Fibroblast of the aortic adventitia (primary cell): ENCODE data around the gene TMED10. TPM values are rescaled to one million over a fixed set of nuclear protein-coding genes. Genes with fewer than 3 reads are reported as not detected.

Source experiments
- DNase-seq: peaks from one replicate; pipeline ENCODE4 v3.0.0-alpha.2; 2010; ENCODE audit warnings: low read depth
- H3K4me3 ChIP-seq: 2 replicates; pipeline ENCODE4 v1.5.1; 2011; ENCODE audit warnings: low read depth, mild to moderate bottlenecking, control low read depth, low read length, moderate library complexity
- CTCF ChIP-seq: IDR thresholded peaks from 2 replicates; pipeline ENCODE4 v1.5.1; 2011; ENCODE audit warnings: mild to moderate bottlenecking, low read length, control low read depth, inconsistent platforms; ENCODE audit not compliant: insufficient read depth
- total RNA-seq: library from RNA; depleted of rRNA; stranded (reverse); fragments of >200 nt; gene quantifications from 2 replicates; pipeline ENCODE4 v1.2.3, GENCODE V29; 2012; ENCODE audit warnings: low replicate concordance

Gene TMED10
- total RNA-seq, 1 donor, result 373 TPM

GRCh38 chr14:75206190-75206589 is 29.8 kb upstream of the TMED10 start:
- no peak overlapping the region for H3K4me3 ChIP-seq
- no peak for TF ChIP-seq CTCF
- no peak for DNase-seq

- no peak overlapping the region for H3K4me3 ChIP-seq
- no peak for TF ChIP-seq CTCF
- peak; percentile 53 for DNase-seq
Measured at GRCh38 chr14:75205591-75205990, 29.2 kb upstream of the TMED10 start.

- no peak for TF ChIP-seq CTCF
- DNase-seq, result peak; percentile 35
Measured at GRCh38 chr14:75204116-75204515, 27.7 kb upstream of the TMED10 start.

GRCh38 chr14:75202657-75203056 is 26.2 kb upstream of the TMED10 start:
- no peak for TF ChIP-seq CTCF

More at GRCh38 chr14:75204116-75204515, 27.7 kb upstream of the TMED10 start:
- no peak overlapping the region for H3K4me3 ChIP-seq

GRCh38 chr14:75201087-75201486 is 24.7 kb upstream of the TMED10 start:
- no peak overlapping the region for H3K4me3 ChIP-seq
- DNase-seq, result no peak
- no peak for TF ChIP-seq CTCF

More at GRCh38 chr14:75202657-75203056, 26.2 kb upstream of the TMED10 start:
- no peak overlapping the region for H3K4me3 ChIP-seq
- no peak for DNase-seq

GRCh38 chr14:75200451-75200850 is 24.0 kb upstream of the TMED10 start:
- H3K4me3 ChIP-seq, result no peak overlapping the region
- no peak for DNase-seq
- TF ChIP-seq CTCF, result no peak

- no peak overlapping the region for H3K4me3 ChIP-seq
- DNase-seq, result peak; percentile 53
- TF ChIP-seq CTCF, result no peak
Measured at GRCh38 chr14:75198291-75198933, 22.0 kb upstream of the TMED10 start.
